DND-41 (cell line): ENCODE results near the gene XAF1.

Experiments
- ATAC-seq: fragments of 200-7000 bp; cut with Tn5 transposase; 3 replicates; pipeline ENCODE4 v1.9.1; 2021; ENCODE audit warnings: low read depth; ENCODE audit not compliant: insufficient read depth
- DNase-seq: peaks from one replicate; pipeline ENCODE4 v3.0.0-alpha.2; 2020
- H2AFZ ChIP-seq: 2 replicates; pipeline ENCODE4 v1.6.0; 2012; ENCODE audit warnings: low read depth, low read length
- H3K27ac ChIP-seq: 2 replicates; pipeline ENCODE4 v1.5.1; 2012; ENCODE audit warnings: low read length, inconsistent platforms
- H3K27me3 ChIP-seq: fragments of 200-600 bp; sonication (generic); 2 replicates; pipeline ENCODE4 v1.6.0; 2012; ENCODE audit warnings: low read length, mild to moderate bottlenecking, inconsistent platforms; ENCODE audit not compliant: insufficient read depth, poor library complexity
- H3K36me3 ChIP-seq: 2 replicates; pipeline ENCODE4 v1.5.1; 2012; ENCODE audit warnings: low read length, inconsistent platforms; ENCODE audit not compliant: insufficient read depth
- H3K4me1 ChIP-seq: 2 replicates; pipeline ENCODE4 v1.5.1; 2012; ENCODE audit warnings: mild to moderate bottlenecking, low read length; ENCODE audit not compliant: insufficient read depth
- H3K4me2 ChIP-seq: 2 replicates; pipeline ENCODE4 v1.6.0; 2012; ENCODE audit warnings: mild to moderate bottlenecking, moderate library complexity, low read length, inconsistent platforms; ENCODE audit not compliant: insufficient read depth
- H3K4me3 ChIP-seq, 2 experiments: fragments of 200-600 bp in 1 of 2; shearing (Covaris generic) in 1 of 2; 2 replicates each; pipeline ENCODE4 v1.5.1; 2012 to 2016; ENCODE audit warnings: inconsistent platforms in 2 of 2, low read length in 2 of 2, mild to moderate bottlenecking in 2 of 2, low read depth in 1 of 2, moderate library complexity in 1 of 2
- H3K79me2 ChIP-seq: 2 replicates; pipeline ENCODE4 v1.6.0; 2012; ENCODE audit warnings: low read length, inconsistent platforms; ENCODE audit not compliant: insufficient read depth
- H3K9ac ChIP-seq: 2 replicates; pipeline ENCODE4 v1.6.0; 2012; ENCODE audit warnings: low read depth, mild to moderate bottlenecking, inconsistent platforms, low read length, moderate library complexity
- H3K9me3 ChIP-seq: 2 replicates; pipeline ENCODE4 v1.5.1; 2012; ENCODE audit warnings: low read length, moderate library complexity, mild to moderate bottlenecking, inconsistent platforms; ENCODE audit not compliant: insufficient read depth, severe bottlenecking
- H4K20me1 ChIP-seq: 2 replicates; pipeline ENCODE4 v1.6.0; 2012; ENCODE audit warnings: low read length; ENCODE audit not compliant: insufficient read depth
- CTCF ChIP-seq: IDR thresholded peaks from 2 replicates; pipeline ENCODE4 v1.5.1; 2012; ENCODE audit warnings: borderline replicate concordance, low read length, moderate library complexity, mild to moderate bottlenecking; ENCODE audit not compliant: poor library complexity, severe bottlenecking; ENCODE audit errors: extremely low read depth
- EZH2 ChIP-seq: IDR thresholded peaks from 3 replicates; pipeline ENCODE4 v1.6.1; 2012; ENCODE audit warnings: borderline replicate concordance, low read depth, mild to moderate bottlenecking, moderate library complexity, low read length, inconsistent platforms; ENCODE audit not compliant: severe bottlenecking

Gene XAF1

DNA sequence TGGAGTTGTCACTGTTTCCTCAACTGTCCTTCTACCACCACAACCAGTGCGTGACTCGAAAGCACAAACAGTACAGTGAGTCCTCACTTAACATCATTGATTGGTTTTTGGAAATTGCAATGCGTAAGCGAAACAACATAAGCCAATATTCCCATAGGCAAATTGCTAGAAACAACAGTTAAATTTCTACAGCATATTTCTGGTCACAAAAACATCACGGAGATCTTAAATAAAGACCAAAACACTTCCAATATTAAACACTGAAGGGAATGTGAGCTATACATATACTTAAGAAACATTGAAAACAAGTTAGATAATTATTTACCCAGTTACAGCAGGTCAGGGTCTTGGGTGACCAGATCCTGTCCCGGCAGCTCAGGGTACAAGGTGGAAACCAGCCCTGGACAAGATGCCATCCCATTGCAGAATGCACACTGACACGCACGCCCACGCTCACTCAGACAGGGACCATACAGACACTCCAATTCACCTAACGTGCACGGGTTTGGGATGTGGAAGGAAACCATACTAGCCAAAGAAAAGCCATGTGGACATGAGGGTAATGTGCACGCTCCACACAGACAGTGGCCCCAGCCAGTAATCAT lies 47.4 kb upstream of the XAF1 start:
- Histone ChIP-seq H3K27ac (no peak overlapping the region), H4K20me1 (no peaks in the 10 kb centered on the region), H3K27me3 (peaks cover 2% of the 10 kb centered on the region), H3K4me3 (no peak overlapping the region), H2AFZ (no peak overlapping the region), H3K9ac (no peak overlapping the region), H3K36me3 (no peaks in the 10 kb centered on the region), H3K79me2 (no peaks in the 10 kb centered on the region), H3K4me2 (no peak overlapping the region), H3K9me3 (no peaks in the 10 kb centered on the region), H3K4me1 (no peaks in the 10 kb centered on the region)
- TF ChIP-seq CTCF: no peak
- no peak for TF ChIP-seq EZH2
- DNase-seq: no peak
- no peak for ATAC-seq

- no peak for DNase-seq
- no peaks in the 10 kb centered on the region for H4K20me1 ChIP-seq
- no peak for ATAC-seq
- no peak overlapping the region for H2AFZ ChIP-seq
- H3K27me3 ChIP-seq: peaks cover 2% of the 10 kb centered on the region
- TF ChIP-seq EZH2 (no peak), CTCF (no peak)
- H3K27ac ChIP-seq: no peak overlapping the region
- H3K4me2 ChIP-seq: no peak overlapping the region
- H3K4me3 ChIP-seq: no peak overlapping the region
- no peaks in the 10 kb centered on the region for H3K9me3 ChIP-seq
- no peaks in the 10 kb centered on the region for H3K79me2 ChIP-seq
- H3K9ac ChIP-seq: no peak overlapping the region
- no peaks in the 10 kb centered on the region for H3K4me1 ChIP-seq
- H3K36me3 ChIP-seq: no peaks in the 10 kb centered on the region
Measured at GRCh38 chr17:6710317-6710716, 45.5 kb upstream of the XAF1 start.

DNA sequence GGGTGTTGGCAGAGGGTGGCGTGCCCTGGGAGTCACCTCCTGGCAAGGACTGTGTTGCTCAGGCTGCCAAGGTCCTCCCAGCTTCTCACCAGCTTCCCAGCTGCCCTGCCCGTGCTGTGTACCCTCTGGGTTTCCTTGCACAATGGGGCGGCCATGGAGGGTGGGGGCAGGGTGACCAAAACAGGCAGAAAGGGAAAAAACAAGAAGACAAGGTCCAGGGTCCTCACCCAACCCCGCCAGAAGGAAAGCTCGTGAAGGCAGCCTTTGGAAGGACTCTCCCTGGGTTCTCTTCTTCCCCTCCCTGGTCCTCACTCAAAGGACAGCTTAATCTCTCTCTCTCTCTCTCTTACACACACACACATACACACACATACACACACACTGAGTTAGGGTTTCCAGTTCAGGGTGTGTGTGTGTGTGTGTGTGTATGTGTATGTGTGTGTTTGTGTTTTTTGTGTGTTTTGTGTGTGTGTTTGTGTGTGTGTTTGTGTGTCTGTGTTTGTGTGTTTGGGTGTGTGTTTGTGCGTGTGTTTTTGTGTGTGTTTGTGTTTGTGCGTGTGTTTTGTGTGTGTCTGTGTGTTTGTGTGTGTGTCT lies 44.7 kb upstream of the XAF1 start:
- Histone ChIP-seq H3K4me1 (no peaks in the 10 kb centered on the region), H4K20me1 (no peaks in the 10 kb centered on the region), H3K4me2 (no peak overlapping the region), H3K9me3 (no peaks in the 10 kb centered on the region), H3K27ac (no peak overlapping the region), H3K79me2 (no peaks in the 10 kb centered on the region), H3K4me3 (no peak overlapping the region), H3K36me3 (no peaks in the 10 kb centered on the region), H3K9ac (no peak overlapping the region), H2AFZ (no peak overlapping the region), H3K27me3 (peaks cover 2% of the 10 kb centered on the region)
- DNase-seq: no peak
- no peak for ATAC-seq
- no peak for TF ChIP-seq CTCF
- TF ChIP-seq EZH2: no peak

DNA sequence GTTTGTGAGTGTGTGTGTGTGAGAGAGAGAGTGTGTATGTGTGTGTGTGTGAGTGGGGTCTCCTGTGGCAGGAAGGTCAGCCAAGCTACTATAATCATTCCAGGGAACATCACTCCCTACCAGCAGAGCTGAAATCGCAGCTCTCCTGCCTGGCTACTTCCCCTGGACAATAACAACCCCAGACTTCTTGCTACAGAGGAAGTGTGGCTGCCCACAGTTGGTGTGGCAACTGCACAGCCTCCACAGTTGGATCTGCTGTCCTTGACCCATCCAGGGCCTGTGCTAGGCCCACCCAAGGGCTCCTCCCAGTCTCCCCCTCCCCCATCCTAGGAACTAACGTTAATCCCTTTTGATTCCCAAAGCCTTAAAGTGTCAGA lies 44.2 kb upstream of the XAF1 start:
- TF ChIP-seq CTCF (no peak), EZH2 (no peak)
- H3K27ac ChIP-seq: no peak overlapping the region
- ATAC-seq: no peak
- H3K36me3 ChIP-seq: no peaks in the 10 kb centered on the region
- no peak overlapping the region for H3K4me2 ChIP-seq
- no peak overlapping the region for H2AFZ ChIP-seq
- H3K4me3 ChIP-seq: no peak overlapping the region
- H4K20me1 ChIP-seq: no peaks in the 10 kb centered on the region
- no peaks in the 10 kb centered on the region for H3K9me3 ChIP-seq
- H3K27me3 ChIP-seq: peaks cover 2% of the 10 kb centered on the region
- DNase-seq: no peak
- H3K4me1 ChIP-seq: no peaks in the 10 kb centered on the region
- H3K79me2 ChIP-seq: no peaks in the 10 kb centered on the region
- H3K9ac ChIP-seq: no peak overlapping the region
